Midbrain (tissue), 1 donor: ENCODE data around the gene CSNK1G3.
"Not testable (repeated sequence)": the region's sequence is repeated elsewhere in the genome, so short reads cannot be mapped to it uniquely, and the experiment has no call there.

Source experiments
- DNase-seq: peaks from one replicate; lab custom pipeline; 2025; lab: John Stamatoyannopoulos, UW

Gene CSNK1G3

DNA sequence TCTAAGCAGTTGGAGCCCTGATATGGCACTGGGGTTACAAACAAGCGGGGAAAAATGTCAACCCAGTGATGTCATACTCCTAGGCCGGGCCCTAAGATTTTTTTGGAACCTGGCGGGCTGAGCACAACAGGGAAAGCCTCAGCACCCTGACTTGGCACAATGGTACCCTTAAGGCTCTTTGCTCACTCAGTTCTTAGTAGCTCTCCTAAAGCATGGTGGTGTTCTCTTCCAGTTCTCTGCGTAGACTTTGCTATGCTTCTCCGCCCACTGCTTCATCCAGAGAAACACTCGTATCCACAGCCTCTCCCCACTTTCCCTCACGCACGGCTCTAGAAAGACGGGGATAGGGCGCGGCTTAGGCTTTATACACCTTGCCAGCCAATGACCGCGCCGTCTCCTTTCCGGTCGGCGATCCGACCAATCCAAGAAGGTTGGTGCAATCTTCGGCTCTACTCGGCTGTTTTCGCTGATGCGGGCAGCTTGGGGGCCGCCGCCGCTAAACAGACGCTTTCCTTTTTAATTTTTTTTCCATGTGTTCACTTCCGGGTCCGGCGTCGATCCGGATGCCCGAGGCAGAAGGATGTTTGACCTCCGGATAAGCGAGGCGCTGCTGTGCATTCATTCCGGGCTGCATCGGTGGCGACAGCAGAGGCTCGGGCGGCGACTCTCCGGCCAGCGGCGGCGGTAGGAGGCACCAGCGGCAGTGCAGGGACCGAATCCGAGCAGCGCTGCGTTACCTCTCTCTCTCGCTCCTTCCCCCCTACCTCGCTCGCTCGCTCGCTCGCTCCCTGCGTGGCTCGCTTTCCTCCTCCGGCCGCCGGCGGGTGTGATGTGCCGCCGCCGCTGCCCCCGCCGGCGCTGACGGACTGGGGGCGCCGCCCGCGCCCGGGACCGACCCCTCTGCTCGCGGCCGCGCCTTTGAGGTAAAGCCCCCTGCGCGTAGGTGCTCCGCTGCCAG, at the start of gene CSNK1G3:
Gene CSNK1G3 (plus strand): TSS at position 530 of the 958 bp plus-strand sequence. CDS start 33,487 bp downstream, outside the sequence.
- DNase-seq, result peak; percentile 96

- not testable (repeated sequence) for DNase-seq
Measured at GRCh38 chr5:123466839-123467238, 45.1 kb upstream of the CSNK1G3 start.

GRCh38 chr5:123471385-123471784, 40.6 kb upstream of the CSNK1G3 start:
- no peak for DNase-seq

- DNase-seq, result no peak
Measured at GRCh38 chr5:123472150-123472924, 39.6 kb upstream of the CSNK1G3 start.

GRCh38 chr5:123474228-123474627, 37.7 kb upstream of the CSNK1G3 start:
- no peak for DNase-seq

- no peak for DNase-seq
Measured at GRCh38 chr5:123476731-123477130, 35.2 kb upstream of the CSNK1G3 start.

- no peak for DNase-seq
Measured at GRCh38 chr5:123478546-123478945, 33.4 kb upstream of the CSNK1G3 start.

- DNase-seq, result no peak
Measured at GRCh38 chr5:123482258-123482657, 29.7 kb upstream of the CSNK1G3 start.

DNA sequence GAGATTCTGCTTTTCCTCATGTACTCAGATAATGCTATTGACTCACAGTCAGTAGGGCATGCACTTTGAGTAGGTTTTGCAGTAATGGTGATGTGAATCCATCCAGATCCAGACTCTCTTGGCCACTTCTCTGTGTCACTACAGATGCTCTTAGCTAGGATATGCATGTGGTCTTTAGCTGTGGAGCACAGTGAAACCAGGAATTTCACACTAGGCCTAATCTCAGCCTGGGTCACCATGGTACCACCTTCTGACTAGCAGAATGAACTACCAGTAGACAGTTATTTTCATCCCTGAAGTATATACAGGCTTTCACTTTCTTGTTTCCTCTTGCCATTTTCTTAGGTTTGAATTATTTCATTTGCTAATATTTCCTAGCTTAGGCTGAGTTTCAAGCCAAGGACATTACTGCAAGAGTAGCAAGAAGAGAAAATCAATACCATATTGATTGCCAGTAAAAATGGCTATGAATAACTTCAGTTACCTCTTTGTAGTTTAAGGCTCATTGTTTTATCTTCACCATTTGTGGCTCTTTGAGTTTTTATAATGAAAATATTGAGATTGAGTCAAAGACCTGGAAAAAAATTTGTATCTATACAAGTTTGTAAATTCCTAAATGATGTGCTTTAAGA, 28.4 kb upstream of the CSNK1G3 start:
- DNase-seq, result no peak

DNA sequence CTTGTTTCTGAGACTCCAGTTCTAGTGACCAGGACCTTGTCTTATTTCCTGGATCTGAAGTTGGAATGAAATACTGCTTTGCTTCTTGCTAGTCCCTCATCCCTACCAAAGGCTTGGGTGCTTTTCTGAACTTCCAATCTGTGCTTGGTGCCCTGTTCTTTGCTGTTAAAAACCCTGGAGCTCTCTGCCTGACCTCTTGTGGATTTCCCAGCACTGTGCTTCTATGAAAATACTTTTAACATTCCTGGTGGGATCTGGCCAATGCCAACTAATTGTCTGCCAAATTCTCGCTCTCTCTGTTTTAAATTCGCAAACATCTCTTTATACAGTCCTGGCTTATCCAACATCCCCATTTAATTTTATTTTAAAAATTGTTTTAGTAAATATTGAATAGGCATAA, 26.7 kb upstream of the CSNK1G3 start:
- DNase-seq, result no peak

- DNase-seq, result no peak
Measured at GRCh38 chr5:123486951-123487655, 24.9 kb upstream of the CSNK1G3 start.

- DNase-seq, result no peak
Measured at GRCh38 chr5:123490974-123491373, 21.0 kb upstream of the CSNK1G3 start.

GRCh38 chr5:123495211-123495610, 16.8 kb upstream of the CSNK1G3 start:
- DNase-seq, result not testable (repeated sequence)

GRCh38 chr5:123496892-123497291, 15.1 kb upstream of the CSNK1G3 start:
- no peak for DNase-seq

- no peak for DNase-seq
Measured at GRCh38 chr5:123500471-123500870, 11.5 kb upstream of the CSNK1G3 start.

- no peak for DNase-seq
Measured at GRCh38 chr5:123502120-123502519, 9.9 kb upstream of the CSNK1G3 start.

GRCh38 chr5:123503299-123503698, 8.7 kb upstream of the CSNK1G3 start:
- DNase-seq, result no peak

GRCh38 chr5:123505633-123506032, 6.3 kb upstream of the CSNK1G3 start:
- no peak for DNase-seq

DNA sequence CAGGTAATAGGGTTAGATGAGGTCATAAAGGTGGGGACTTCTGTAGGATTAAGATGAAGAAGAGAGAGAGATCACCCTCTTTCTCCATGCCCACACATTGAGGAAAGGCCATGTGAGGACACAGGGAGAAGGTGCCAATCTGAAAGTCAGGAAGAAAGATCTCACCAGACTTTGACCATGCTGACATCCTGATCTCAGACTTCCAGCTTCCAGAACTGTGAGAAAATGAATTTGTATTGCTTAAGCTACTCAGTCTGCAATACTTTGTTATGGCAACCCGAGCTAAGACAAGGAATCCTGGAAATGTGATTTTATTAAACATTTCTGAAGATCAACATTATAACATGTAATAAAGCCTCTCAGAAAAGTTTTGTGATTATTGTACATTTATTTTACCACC, 3.5 kb upstream of the CSNK1G3 start:
- no peak for DNase-seq

- DNase-seq, result no peak
Measured at GRCh38 chr5:123511290-123511647, 708 bp upstream of the CSNK1G3 start.

DNA sequence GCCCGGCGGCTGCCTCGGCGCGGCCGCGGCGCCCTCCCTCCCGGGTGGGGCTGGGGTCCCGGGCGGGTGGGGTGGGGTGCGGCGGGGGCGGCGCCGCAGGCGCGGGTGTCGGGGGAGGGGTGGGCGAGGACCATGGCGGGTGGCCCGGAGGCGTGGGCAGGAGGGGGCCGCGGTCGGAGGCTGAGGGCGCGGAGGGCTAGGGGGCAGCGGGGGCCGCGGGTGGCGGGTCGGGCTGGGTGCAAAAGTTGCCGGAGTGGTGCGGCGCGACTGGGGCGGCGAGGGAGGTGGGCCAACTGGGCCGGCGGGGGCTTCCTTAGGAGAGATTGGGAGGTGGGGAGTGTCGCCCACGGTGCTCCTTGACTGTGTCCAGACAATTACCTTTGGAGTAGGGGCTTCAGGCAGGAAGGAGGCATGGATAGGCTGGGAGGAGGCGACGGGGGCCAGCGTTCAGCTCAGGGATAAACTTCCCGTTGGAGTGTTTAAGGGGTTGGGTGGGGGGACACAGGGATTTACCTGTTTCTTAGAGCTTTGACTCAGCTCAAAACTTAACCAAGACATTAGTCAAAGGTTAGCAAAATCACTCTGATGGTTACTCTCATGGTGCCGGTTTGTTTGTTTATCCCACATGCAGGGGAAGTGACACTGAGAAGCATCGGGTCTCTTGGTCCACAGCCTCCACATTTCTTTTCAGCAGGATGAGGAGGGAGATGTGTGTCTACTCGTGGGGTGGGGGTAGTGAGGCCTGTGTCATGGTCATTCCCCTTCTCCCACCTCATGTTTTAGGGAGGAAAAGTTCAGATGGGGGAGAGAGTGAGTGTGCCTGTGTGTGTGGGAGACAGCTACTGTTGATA, 859 bp downstream of the CSNK1G3 start:
- no peak for DNase-seq
